ENCODE measurements around the gene CUX1.

DNA sequence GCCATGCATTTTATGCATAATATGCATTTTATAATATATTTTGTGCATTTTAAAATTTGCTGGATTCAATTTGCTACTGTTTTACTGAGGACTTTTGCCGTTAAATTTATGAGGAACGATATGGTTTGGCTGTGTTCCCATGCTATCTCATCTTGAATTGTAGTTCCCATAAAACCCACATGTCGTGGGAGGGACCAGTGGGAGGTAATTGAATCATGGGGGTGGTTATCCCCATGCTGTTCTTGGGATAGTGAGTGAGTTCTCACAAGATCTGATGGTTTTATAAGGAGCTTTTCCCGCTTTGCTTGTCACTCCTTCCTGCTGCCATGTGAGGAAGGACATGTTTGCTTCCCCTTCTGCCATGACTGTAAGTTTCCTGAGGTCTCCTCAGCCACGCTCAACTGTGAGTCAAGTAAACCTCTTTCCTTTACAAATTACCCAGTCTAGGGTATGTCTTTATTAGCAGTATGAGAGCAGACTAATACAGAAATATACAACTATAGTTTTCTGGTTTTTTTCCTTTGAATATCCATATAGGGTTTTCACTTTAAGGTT, 267.9 kb downstream of the CUX1 start:
- no peak for TF ChIP-seq POLR2A (IDR thresholded peaks at IDR 0.05)
- TF ChIP-seq, protein P1, sequence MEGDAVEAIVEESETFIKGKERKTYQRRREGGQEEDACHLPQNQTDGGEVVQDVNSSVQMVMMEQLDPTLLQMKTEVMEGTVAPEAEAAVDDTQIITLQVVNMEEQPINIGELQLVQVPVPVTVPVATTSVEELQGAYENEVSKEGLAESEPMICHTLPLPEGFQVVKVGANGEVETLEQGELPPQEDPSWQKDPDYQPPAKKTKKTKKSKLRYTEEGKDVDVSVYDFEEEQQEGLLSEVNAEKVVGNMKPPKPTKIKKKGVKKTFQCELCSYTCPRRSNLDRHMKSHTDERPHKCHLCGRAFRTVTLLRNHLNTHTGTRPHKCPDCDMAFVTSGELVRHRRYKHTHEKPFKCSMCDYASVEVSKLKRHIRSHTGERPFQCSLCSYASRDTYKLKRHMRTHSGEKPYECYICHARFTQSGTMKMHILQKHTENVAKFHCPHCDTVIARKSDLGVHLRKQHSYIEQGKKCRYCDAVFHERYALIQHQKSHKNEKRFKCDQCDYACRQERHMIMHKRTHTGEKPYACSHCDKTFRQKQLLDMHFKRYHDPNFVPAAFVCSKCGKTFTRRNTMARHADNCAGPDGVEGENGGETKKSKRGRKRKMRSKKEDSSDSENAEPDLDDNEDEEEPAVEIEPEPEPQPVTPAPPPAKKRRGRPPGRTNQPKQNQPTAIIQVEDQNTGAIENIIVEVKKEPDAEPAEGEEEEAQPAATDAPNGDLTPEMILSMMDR (IDR thresholded peaks at IDR 0.05): no peak

Measured in lower leg skin (tissue), 3 donors.